HepG2 (cell line): ENCODE results near the gene SPAG7. TPM values are rescaled to one million over a fixed set of nuclear protein-coding genes. Genes with fewer than 3 reads are reported as not detected.

ENCODE experiments used
- CHCHD3 ChIP-seq: sonication (generic); formaldehyde crosslinking; IDR thresholded peaks from 2 replicates; pipeline ENCODE4 v1.8.0; 2022; ENCODE audit warnings: mild to moderate bottlenecking, missing genetic modification reagents, moderate library complexity
- ELF4 ChIP-seq: sonication (generic); formaldehyde crosslinking; IDR thresholded peaks from 2 replicates; pipeline ENCODE4 v1.5.0; 2020; ENCODE audit warnings: missing genetic modification reagents, mild to moderate bottlenecking, moderate library complexity, borderline replicate concordance
- EP300 ChIP-seq, 3 experiments: sonication (generic) in 1 of 3; formaldehyde crosslinking in 1 of 3; IDR thresholded peaks; 2 replicates each; pipeline versions ENCODE4 v1.5.1 to v1.6.1; 2011 to 2020; ENCODE audit warnings: low read depth in 2 of 3, low read length in 2 of 3, borderline replicate concordance in 1 of 3, improper control_type of control experiment in 1 of 3, mild to moderate bottlenecking in 1 of 3, missing genetic modification reagents in 1 of 3, moderate library complexity in 1 of 3
- IKZF1 ChIP-seq: fragments of 450-650 bp; IDR thresholded peaks from 2 replicates; pipeline ENCODE4 v1.7.1; 2016
- JDP2 ChIP-seq: sonication (generic); formaldehyde crosslinking; IDR thresholded peaks from 2 replicates; pipeline ENCODE4 v1.8.1; 2022; ENCODE audit warnings: missing genetic modification reagents, borderline replicate concordance
- KDM5A ChIP-seq: fragments of 200-600 bp; sonication (generic); IDR thresholded peaks from 2 replicates; pipeline ENCODE4 v1.7.0; 2018; ENCODE audit warnings: antibody characterized with exemption, mild to moderate bottlenecking, low read length, borderline replicate concordance
- NR2F2 ChIP-seq: IDR thresholded peaks from 2 replicates; pipeline ENCODE4 v1.6.1; 2012; ENCODE audit warnings: low read depth, inconsistent platforms, borderline replicate concordance
- POLR2A ChIP-seq, 2 experiments: IDR thresholded peaks; 2 replicates each; pipeline ENCODE4 v1.6.1; 2011; ENCODE audit warnings: low read depth in 2 of 2, low read length in 2 of 2, mild to moderate bottlenecking in 1 of 2, moderate library complexity in 1 of 2; ENCODE audit not compliant: insufficient read depth in 1 of 2
- SATB2 ChIP-seq: sonication (generic); formaldehyde crosslinking; IDR thresholded peaks from 2 replicates; pipeline ENCODE4 v1.5.0; 2020; ENCODE audit warnings: missing genetic modification reagents
- SSRP1 ChIP-seq: IDR thresholded peaks from 2 replicates; pipeline ENCODE4 v1.6.1; 2016; ENCODE audit warnings: control low read depth
- SUZ12 ChIP-seq: fragments of 150-350 bp; IDR thresholded peaks from 2 replicates; pipeline ENCODE4 v1.6.1; 2014; ENCODE audit warnings: low read depth, low read length
- ZFP1 ChIP-seq: IDR thresholded peaks from 2 replicates; pipeline ENCODE4 v1.6.1; 2016
- ZNF136 ChIP-seq: sonication (generic); formaldehyde crosslinking; IDR thresholded peaks from 2 replicates; pipeline ENCODE4 v1.8.1; 2022; ENCODE audit warnings: low read depth, mild to moderate bottlenecking, moderate library complexity, missing genetic modification reagents
- ZNF543 ChIP-seq: sonication (generic); formaldehyde crosslinking; IDR thresholded peaks from 2 replicates; pipeline ENCODE4 v1.4.0; 2020; ENCODE audit warnings: mild to moderate bottlenecking, missing genetic modification reagents
- ZNF598 ChIP-seq: sonication (generic); formaldehyde crosslinking; IDR thresholded peaks from 2 replicates; pipeline ENCODE4 v1.5.1; 2020; ENCODE audit warnings: mild to moderate bottlenecking, missing genetic modification reagents, borderline replicate concordance
- ZNF644 ChIP-seq: IDR thresholded peaks from 2 replicates; pipeline ENCODE4 v1.6.1; 2016; ENCODE audit warnings: low read depth
- ZSCAN20 ChIP-seq: sonication (generic); formaldehyde crosslinking; IDR thresholded peaks from 2 replicates; pipeline ENCODE4 v1.4.0; 2020; ENCODE audit warnings: missing genetic modification reagents, mild to moderate bottlenecking, borderline replicate concordance
- ZSCAN22 ChIP-seq: sonication (generic); formaldehyde crosslinking; IDR thresholded peaks from 2 replicates; pipeline ENCODE4 v1.4.0; 2020; ENCODE audit warnings: mild to moderate bottlenecking, missing genetic modification reagents
- polyA plus RNA-seq, 8 experiments: library from polyadenylated mRNA; depleted of rRNA in 3 of 8; stranded (reverse) in 7 of 8; unstranded in 1 of 8; fragments of >200 nt; fragmentation: Illumina TruSeq in 4 of 8; extraction: Trizol in 4 of 8; gene quantifications; 2 replicates each; pipeline versions ENCODE4 v1.2.1 to v1.2.3, GENCODE V29; 2011 to 2016; ENCODE audit warnings: low read depth in 4 of 8, missing spikeins in 1 of 8, mixed read lengths in 1 of 8; ENCODE audit not compliant: insufficient read depth in 1 of 8
- total RNA-seq, 5 experiments: library from RNA; depleted of rRNA; stranded (reverse); fragments of >200 nt; fragmentation: Illumina TruSeq; extraction: Trizol; gene quantifications; 2 replicates each; pipeline ENCODE4 v1.2.3, GENCODE V29; 2016; ENCODE audit warnings: low read depth in 1 of 5
- TF ChIP-seq, protein P1 (sequence below): sonication (generic); formaldehyde crosslinking; IDR thresholded peaks from 2 replicates; pipeline ENCODE4 v1.4.0; 2020; ENCODE audit warnings: low read depth, mild to moderate bottlenecking, missing genetic modification reagents
- TF ChIP-seq, protein P2 (sequence below): sonication (generic); formaldehyde crosslinking; IDR thresholded peaks from 2 replicates; pipeline ENCODE4 v1.9.0; 2021; ENCODE audit warnings: missing genetic modification reagents, borderline replicate concordance
- TF ChIP-seq, protein P3 (sequence below): sonication (generic); formaldehyde crosslinking; IDR thresholded peaks from 2 replicates; pipeline ENCODE4 v1.4.0; 2020; ENCODE audit warnings: missing genetic modification reagents; ENCODE audit errors: not compliant biosample characterization
- TF ChIP-seq, protein P4 (sequence below): sonication (generic); formaldehyde crosslinking; IDR thresholded peaks from 2 replicates; pipeline ENCODE4 v1.4.0; 2020; ENCODE audit warnings: mild to moderate bottlenecking, missing genetic modification reagents

The SPAG7 gene
- total and polyA plus RNA-seq, 2 of the 13 experiments (the other 11 are each of a cell fraction or from before 2014, with no cell fraction given), result 51.0 to 59.0 TPM

DNA sequence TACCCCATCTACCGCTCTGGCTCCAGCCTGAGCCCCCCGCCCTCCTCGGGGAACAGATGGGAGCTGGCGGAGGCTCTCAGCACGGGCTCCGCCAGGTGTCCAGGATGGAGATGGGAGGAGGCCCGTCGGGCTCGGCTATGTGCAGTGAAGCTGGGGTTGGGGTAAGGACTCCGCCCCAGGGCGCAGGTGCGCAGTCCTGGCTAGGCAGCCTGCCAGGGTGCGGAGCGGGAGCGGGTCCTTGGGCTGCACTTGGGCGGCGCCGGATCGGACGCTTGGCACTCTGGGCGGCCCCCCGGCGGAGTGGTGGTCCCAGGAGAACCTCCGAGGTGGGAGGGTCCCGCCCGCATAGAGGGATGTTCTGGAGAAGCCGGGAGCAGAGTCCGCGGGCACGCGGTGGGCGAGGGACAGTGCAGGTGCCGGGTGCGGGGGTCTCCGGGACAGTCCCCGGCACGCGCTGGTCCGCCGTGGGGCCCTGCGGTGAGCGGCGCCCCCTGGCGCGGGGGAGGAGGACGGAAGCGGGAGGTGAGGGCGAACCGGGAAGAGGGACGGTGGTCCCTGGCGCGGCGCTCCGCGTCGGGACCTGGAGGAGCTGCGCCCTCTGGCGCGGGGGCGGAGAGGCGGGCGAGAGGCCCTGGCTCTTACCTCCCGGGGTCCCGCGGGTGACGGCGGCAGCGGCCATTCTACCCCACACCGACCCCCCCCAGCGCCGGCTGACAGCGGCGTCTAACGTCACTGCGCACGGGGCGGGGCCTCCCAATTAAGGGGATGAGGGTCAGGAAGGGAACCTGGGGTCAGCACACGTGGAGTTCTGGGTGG, 19.5 kb upstream of the SPAG7 start, which contains the start of gene CAMTA2 (continued):
- TF ChIP-seq, protein P1, sequence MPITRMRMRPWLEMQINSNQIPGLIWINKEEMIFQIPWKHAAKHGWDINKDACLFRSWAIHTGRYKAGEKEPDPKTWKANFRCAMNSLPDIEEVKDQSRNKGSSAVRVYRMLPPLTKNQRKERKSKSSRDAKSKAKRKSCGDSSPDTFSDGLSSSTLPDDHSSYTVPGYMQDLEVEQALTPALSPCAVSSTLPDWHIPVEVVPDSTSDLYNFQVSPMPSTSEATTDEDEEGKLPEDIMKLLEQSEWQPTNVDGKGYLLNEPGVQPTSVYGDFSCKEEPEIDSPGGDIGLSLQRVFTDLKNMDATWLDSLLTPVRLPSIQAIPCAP (CRISPR knock-in tag), result no peak
- TF ChIP-seq ZFP1 (CRISPR knock-in tag) (0 out of 2 replicates have a peak, but pooled peaks have one; percentile 21), CHCHD3 (no peak; the same call in 1 of the 2 replicates), ZNF543 (CRISPR knock-in tag) (no peak), ZNF136 (CRISPR knock-in tag) (0 out of 2 replicates have a peak, but pooled peaks have one; percentile 77), NR2F2 (peak; percentile 45; the same call in 1 of the 2 replicates), ZNF598 (CRISPR knock-in tag) (0 out of 2 replicates have a peak, but pooled peaks have one; percentile 20), ELF4 (CRISPR knock-in tag) (peak; percentile 79; the same call in 1 of the 2 replicates), KDM5A (peak; percentile 54; the same call in 1 of the 2 replicates), JDP2 (no peak), ZSCAN20 (CRISPR knock-in tag) (peak; percentile 38; the same call in 1 of the 2 replicates), SUZ12 (no peak), ZSCAN22 (CRISPR knock-in tag) (no peak), EP300 (IDR thresholded peaks at IDR 0.05; ENCODE audit: low read depth in 2 of 2, low read length in 2 of 2) (peak in 1 of 2 experiments; percentile 34; a peak in 2 of 4 replicates), EP300 (CRISPR knock-in tag; IDR thresholded peaks at IDR 0.05; ENCODE audit: borderline replicate concordance) (peak; percentile 22; the same call in 1 of the 2 replicates), SSRP1 (0 out of 2 replicates have a peak, but pooled peaks have one; percentile 50), POLR2A (IDR thresholded peaks at IDR 0.05; ENCODE audit: insufficient read depth in 1 of 2, low read depth in 2 of 2, low read length in 2 of 2) (peak in 1 of 2 experiments; percentile 12; a peak in 2 of 4 replicates), SATB2 (CRISPR knock-in tag) (no peak), ZNF644 (CRISPR knock-in tag) (no peak), IKZF1 (no peak)
- TF ChIP-seq, protein P2, sequence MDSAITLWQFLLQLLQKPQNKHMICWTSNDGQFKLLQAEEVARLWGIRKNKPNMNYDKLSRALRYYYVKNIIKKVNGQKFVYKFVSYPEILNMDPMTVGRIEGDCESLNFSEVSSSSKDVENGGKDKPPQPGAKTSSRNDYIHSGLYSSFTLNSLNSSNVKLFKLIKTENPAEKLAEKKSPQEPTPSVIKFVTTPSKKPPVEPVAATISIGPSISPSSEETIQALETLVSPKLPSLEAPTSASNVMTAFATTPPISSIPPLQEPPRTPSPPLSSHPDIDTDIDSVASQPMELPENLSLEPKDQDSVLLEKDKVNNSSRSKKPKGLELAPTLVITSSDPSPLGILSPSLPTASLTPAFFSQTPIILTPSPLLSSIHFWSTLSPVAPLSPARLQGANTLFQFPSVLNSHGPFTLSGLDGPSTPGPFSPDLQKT (CRISPR knock-in tag), result no peak
- TF ChIP-seq, protein P3, sequence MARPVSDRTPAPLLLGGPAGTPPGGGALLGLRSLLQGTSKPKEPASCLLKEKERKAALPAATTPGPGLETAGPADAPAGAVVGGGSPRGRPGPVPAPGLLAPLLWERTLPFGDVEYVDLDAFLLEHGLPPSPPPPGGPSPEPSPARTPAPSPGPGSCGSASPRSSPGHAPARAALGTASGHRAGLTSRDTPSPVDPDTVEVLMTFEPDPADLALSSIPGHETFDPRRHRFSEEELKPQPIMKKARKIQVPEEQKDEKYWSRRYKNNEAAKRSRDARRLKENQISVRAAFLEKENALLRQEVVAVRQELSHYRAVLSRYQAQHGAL, result no peak
- TF ChIP-seq, protein P4, sequence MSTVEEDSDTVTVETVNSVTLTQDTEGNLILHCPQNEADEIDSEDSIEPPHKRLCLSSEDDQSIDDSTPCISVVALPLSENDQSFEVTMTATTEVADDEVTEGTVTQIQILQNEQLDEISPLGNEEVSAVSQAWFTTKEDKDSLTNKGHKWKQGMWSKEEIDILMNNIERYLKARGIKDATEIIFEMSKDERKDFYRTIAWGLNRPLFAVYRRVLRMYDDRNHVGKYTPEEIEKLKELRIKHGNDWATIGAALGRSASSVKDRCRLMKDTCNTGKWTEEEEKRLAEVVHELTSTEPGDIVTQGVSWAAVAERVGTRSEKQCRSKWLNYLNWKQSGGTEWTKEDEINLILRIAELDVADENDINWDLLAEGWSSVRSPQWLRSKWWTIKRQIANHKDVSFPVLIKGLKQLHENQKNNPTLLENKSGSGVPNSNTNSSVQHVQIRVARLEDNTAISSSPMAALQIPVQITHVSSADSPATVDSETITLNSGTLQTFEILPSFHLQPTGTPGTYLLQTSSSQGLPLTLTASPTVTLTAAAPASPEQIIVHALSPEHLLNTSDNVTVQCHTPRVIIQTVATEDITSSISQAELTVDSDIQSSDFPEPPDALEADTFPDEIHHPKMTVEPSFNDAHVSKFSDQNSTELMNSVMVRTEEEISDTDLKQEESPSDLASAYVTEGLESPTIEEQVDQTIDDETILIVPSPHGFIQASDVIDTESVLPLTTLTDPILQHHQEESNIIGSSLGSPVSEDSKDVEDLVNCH (CRISPR knock-in tag), result no peak
